GM15510 (cell line): ENCODE results near the gene RPS6KL1.

ENCODE experiments used
- POLR2A ChIP-seq: IDR thresholded peaks from 3 replicates; pipeline ENCODE4 v1.6.1; 2011; ENCODE audit warnings: borderline replicate concordance; ENCODE audit not compliant: insufficient read length; ENCODE audit errors: extremely low read depth

The RPS6KL1 gene

DNA sequence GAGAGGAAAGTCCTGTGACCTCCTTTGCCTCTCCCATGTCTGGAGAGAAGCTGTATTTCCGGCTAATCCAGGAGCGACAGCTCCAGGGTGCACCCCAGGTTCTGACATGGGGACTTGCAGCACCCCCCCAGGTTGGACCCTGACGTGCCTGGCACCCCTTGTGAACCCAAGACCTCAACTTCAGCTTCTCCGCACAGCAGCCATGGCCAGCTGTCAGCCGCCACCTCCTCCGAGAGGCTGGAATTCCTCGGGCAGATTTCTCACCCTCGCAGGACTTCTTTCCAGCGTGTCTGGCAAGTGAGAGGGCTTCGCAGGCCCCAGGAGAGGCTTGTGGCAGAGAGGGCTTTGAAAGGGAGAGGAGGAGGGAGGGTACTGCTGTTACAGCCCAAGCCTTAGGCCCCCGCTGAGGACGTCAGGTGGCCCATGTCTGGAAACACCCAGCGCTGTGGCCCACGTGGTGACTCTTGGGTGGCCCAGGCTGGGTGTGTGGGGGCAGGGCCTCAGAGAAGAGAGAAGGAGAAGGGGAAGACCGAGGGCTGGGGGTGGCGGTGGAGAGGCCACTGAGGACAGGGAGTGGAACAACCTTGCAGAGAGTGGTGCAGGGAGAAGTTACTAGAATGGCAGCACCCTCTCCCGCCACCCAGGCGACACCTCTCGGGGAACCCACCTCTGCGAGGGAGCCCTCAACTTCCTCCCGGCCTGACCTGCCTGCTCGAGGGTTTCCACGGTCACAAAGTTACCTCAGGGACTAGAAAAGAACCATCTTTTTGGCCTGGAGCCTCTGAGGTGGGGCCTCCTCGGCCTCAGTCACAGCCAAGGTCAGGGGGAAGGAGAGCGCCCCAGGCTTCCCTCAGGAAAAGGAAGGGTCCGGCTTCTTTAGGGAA, 11.7 kb upstream of the RPS6KL1 start:
- no peak for TF ChIP-seq POLR2A

DNA sequence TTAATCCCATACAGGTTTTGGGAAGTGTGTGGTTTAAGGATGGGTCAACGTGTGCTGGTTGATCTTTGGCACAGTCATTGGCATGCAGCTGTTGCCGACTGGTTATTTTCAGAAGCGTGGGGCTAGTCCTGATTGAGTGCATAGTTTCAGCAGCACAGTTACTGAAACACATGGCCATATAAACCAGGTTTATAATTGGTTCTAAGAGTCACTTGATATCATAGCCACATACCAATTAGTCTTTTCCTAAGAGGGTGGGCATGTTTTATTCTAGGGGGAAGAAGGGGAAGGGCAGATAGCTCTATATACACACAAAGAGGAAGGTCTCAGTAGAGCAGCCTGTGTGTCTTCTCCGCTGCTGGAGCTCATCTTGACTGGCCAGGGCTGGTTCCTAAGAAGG, 11.0 kb upstream of the RPS6KL1 start:
- no peak for TF ChIP-seq POLR2A

DNA sequence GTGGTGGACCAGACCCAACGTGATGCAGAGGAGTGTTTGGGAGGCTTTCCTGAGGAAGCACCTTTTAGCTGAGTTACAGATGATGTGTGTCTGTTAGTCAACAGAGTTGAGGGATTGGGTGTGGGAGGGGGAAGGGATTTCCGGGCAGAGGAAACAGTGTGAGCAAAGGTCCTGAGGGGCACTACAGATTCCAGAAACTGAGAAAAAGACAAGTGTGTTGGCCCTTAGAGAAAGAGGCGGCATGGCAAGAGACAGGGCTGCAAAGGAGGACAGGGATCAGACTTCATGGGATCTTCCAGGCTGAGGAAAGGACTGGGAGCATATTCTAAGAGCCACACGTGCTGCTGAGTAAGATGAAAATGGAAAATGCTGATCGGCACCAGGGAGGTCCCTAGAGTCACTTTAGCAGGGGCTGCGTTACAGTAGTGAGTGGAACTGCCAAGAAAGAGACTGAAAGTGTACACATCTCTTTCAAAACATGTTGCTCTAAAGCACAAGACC, 9.4 kb upstream of the RPS6KL1 start:
- no peak for TF ChIP-seq POLR2A

- no peak for TF ChIP-seq POLR2A
These were observed 6.2 kb upstream of the RPS6KL1 start for GRCh38 chr14:74929242-74929641.

DNA sequence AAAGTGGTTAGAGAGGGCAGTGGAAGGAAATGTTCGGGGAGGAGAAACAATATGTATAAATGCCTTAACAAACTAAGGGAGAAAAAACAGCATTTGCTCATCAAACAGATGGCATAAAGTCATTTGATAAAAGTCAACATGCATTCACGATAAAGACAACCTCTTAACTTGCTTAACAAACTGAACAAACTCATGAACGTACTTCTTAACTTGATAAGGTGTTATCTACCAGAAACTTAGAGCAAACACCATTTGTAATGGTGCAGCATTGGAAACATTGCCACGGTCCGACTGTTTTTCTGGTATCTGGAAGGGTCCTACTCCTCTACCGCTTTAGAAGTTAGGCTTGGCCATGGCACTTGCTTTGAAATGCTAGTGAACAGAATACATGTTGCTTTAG, 4.2 kb upstream of the RPS6KL1 start:
- TF ChIP-seq POLR2A, result no peak

DNA sequence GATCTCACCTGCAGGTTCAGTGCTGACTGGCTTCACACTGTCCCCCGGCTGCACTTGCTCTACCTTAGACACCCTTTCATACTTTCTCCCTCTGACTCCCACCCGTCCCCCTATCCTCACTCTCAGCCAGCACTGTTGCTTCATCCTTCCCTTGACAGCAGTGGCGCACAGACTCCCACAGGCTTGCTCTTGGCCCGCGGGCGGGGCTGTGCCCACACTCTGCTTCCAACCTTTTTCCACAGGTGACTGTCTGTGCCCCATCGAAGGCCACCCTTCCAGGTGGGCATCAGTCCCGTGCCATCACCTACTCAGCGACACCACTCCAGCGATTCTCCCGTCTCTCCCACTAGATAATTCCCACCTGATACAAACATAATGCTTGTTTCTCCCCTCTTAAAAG, 1.0 kb upstream of the RPS6KL1 start:
- TF ChIP-seq POLR2A, result no peak

DNA sequence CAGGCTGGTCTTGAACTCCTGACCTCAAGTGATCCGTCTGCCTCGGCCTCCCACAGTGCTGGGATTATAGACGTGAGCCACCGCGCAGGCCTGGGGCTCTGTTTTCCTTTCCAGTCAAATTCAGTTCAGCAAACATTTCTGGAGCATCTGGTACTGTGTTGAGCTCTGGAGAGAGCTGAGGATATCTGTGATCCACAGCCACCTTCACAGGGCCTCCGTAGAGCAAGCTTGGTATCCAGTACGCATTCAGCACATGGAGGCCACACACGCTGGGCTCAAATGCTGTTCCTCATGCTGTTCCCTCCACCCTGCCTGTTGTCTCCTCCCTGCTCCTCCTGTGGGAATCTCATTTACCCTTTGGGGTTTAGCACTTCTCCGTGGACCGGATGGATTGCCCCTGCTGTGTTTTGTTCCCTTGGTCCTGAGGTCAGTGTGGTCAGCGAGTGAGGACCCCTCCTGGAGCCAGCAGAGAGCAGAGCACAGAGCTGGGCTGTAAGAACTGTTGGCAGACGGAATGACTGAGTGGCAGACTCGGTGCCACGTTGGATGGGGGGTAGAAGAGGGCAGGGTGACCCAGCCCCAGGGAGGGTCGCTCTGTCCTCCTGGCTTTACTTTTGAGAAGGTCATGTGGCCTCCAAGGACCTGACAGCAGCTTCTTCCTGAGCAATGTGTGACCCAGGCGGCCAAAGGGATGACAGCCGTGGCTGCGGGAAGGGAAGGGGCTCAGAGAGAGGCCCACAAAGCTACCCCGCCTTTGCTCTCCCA, 891 bp downstream of the RPS6KL1 start:
- TF ChIP-seq POLR2A, result no peak

DNA sequence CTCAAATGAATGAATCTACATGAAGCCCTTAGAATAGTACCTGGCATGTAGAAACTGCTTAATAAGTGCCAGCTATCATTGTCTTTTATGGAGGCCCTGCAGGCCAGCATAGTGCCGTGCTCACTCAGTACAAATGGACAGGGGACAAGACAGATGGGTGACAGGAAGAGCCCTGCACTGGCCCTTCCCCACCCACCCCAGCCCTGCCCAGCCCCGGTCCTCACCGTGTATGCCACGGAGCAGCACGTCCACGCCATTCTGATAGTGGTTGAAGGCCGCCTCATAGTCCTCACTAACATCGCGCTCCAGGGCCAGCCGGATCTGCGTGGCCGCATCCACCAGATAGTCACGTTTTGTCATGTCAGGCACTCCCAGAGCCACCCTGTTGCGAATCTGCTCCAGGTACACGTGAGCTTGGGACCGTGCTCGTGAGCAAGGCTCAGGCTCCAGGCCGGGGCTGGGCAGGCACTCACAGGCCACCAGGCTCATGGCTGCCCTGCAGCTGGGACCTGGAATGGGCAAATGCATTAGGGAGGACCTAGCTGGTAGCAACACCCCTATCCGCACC, 1.9 kb downstream of the RPS6KL1 start:
- TF ChIP-seq POLR2A, result no peak

- no peak for TF ChIP-seq POLR2A
These were observed 2.8 kb downstream of the RPS6KL1 start for GRCh38 chr14:74920281-74920680.

GRCh38 chr14:74919421-74920165, 3.5 kb downstream of the RPS6KL1 start:
- no peak for TF ChIP-seq POLR2A

DNA sequence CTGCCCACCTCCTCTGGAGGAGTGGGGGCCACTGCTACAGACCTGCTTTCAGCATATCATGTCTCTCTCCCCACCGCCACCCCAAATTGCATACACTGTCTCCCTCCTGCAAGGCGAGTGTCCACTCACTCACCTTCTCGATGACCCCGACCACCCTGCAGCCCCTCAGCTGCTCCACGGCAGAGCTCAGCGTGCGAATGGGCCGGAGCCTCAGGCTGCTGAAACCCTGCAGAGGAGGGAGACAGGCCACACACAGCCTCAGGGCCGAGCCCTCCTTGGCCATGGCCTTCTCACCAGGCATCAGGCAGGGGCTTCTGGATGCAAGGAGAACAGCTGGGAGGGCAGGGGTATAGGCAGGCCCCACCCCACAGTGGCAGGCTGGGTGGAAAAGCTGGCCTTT, 4.7 kb downstream of the RPS6KL1 start:
- no peak for TF ChIP-seq POLR2A

GRCh38 chr14:74917646-74918081, 5.4 kb downstream of the RPS6KL1 start:
- TF ChIP-seq POLR2A, result no peak

DNA sequence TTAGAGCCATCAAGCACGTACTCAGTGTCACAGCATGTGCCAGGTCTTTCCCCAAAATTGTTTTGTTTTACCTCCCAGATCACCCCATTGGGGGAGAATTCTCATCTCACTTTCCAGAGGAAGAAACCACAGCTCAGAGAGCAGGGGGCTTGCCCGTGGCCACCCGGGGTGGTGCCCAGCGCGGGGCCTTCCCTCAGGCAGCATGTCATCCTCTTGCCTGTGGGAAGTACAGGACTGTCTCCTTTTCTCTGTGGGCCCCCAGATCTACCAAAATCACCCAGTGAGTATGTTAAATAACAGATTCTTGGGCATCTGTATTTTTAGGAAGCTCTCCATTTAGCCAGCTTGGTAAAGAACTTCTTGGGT, 5.9 kb downstream of the RPS6KL1 start:
- no peak for TF ChIP-seq POLR2A

- no peak for TF ChIP-seq POLR2A
These were observed 7.2 kb downstream of the RPS6KL1 start for GRCh38 chr14:74915826-74916225.

- no peak for TF ChIP-seq POLR2A
These were observed 7.6 kb downstream of the RPS6KL1 start for GRCh38 chr14:74915426-74915825.

- no peak for TF ChIP-seq POLR2A
These were observed 9.0 kb downstream of the RPS6KL1 start for GRCh38 chr14:74913986-74914573.
